Hematopoietic multipotent progenitor cell (in vitro differentiated cells): ENCODE measurements around the gene SHISA6. TPM values are rescaled to one million over a fixed set of nuclear protein-coding genes. Genes with fewer than 3 reads are reported as not detected.

Experiments used
- DNase-seq, 3 donors: peaks; one replicate each; pipeline ENCODE4 v3.0.0-alpha.2; 2011 to 2015; ENCODE audit warnings: low read depth in 2 of 3, low spot score in 2 of 3
- total RNA-seq: library from RNA; depleted of rRNA; stranded (reverse); fragments of >200 nt; gene quantifications from one replicate; pipeline ENCODE4 v1.2.3, GENCODE V29; 2012

SHISA6 gene
- total RNA-seq, 1 donor, result under 0.01 TPM

DNA sequence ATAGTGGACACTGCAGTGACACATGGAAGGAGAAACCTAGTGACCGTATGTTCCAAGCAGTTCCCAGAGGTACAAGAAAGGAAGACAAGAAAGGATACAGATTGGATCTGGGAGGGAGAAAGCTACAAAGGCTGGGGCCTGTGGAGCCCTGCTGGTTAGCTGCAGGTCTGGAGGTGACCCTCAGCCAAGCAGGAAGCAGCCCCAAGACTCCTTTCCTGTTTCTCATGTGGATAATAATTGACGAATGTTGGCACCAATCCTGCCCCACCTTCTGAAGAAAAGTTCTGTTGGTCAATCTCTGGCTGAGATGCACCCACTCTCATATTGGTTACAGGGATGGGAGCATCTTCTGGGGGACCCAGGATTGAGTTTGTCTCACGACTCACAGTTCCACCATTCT is 99.8 kb downstream of the SHISA6 start:
- DNase-seq, result no peak

DNA sequence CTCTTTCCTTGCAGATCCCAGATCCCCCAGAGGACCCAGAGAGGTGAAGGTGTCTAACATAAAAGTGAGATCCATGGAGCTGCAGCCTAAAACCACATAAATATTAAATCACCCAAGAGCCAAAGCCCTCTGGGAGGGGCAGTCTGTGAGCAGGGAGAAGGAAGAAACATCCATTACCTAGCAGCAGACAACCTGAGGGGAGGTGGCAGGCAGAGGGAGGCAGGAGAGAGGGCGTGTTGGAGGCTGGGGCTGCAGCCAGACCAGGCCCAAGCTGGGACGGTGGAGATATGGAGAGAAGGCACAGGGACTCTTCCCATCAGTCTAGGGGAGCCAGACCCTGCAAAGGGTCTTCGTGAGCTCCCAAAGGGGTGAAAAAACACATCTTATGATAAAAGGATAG is 101.1 kb downstream of the SHISA6 start:
- no peak for DNase-seq

DNA sequence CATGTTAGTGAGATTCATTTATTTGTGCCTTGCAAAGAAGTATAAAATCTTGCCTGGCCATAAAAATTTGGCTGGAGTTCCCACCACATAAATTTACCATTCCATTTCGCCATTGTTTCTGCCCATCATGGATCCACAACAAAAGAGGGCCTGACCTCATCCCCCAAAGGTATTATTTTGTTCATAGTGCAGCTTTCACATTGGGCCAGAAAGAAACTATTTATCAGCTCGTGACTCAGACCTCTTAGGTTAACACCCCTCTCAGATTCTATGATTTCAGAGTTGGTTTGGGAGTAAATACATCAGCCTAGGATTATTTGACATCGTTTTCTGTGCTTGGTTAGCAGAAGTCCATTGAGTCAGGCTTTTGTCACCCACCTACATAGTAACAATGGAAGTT is 108.1 kb downstream of the SHISA6 start:
- no peak for DNase-seq

DNA sequence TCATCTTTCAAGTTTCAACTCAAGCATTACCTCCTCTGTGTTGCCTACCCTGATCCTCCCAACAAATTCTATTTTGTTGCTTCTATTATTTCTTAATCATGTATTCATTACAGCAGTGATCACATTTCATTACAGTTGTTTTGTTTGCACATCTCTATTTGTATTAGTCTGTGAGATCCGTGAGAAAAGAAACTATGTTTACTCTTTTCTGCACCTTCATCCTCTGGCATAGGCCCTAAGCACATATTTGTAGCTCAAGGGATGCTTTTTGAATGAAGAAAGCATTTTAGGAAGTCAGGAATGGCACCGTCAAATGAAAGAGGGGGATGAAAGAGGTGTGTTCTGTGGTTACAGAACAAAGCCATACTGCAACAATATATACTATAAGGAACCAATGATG is 110.5 kb downstream of the SHISA6 start:
- DNase-seq, result no peak

DNA sequence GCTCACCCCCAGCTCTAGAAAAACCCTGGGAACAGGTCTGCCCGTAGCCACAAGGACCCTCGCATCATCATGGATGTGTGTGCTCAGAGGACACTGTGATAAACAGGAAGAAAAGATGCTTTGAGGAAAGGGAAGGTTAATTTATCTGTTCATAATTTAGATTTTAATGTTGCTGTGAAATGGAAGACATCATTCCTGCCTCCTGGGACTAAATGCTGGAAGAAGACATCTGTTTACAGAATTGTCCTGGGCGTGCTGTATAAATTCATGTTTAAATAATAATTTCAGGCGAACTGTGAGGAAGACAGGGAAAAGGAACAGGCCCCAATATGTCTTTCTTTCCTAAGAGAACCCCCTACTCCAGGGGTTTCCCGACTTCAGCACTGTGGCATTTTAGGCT is 112.6 kb downstream of the SHISA6 start:
- DNase-seq, result no peak

DNA sequence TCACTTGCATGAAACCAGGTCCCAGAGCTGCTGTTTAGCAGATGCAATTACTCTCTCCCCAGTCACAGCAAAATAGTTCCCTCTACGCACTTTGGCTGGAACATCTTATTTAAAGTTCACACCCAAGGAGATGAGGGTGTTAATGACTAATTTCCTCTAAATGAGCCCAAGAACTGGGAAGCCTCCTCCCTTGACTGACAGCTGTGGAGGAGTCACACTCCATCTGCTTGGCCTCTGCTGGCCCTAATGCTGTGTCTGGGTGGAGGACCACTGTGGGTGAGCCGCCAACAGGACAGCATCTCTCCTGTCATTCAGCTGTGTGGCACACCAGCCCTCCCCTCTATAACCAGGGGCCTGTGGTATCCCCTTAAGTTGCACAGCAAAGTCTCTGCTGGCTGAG is 115.4 kb downstream of the SHISA6 start:
- DNase-seq, result no peak

DNA sequence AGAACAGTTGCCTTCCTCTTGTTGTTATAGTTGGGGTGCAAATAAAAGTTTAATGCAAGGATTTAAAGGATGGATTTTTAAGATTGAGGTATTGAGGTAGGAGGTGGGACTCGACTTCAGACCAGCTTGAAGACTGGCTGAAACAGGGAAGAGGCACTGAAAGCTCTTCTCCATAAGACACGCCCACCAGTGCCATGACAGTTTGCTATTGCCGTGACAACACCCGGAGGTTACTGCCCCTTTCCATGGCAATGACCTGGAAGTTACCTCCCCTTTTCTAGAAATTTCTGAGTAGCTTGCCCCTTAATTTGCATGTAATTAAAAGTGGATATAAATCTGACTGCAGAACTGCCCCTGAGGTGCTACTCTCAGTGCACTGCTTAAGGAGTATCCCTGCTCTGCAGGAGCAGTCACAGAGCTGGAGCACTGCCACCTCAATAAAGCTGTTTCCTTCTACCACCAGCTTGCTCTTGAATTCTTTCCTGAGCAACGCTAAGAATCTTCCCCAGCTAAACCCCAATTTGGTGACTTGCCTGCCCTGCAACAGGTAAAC is 122.6 kb downstream of the SHISA6 start:
- DNase-seq, result no peak

DNA sequence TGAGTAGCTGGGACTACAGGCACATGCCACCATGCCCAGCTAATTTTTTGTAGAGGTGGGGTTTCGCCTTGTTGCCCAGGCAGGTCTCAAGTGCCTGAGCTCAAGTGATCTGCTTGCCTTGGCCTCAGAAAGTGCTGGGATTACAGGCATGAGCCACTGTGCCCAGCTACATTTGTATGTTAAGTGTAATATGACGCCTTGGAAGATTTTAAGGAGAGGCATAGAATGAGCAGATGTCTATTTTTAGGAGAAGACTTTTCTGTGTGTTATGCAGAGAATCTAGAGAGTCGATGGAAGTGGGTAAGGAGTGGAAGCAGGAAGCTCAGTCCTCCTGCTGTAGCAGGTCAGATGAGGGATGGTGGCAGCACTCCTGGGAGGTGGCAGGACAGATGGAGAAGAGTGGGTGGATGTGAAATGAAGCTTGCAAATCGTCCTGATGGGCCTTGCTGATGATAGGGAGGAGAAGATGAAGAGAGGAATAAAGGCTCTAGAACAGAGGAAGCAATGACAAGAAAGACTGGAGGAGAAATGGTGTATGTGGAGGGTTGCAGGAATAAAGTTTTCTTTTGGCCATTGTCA is 125.3 kb downstream of the SHISA6 start:
- DNase-seq, result no peak

DNA sequence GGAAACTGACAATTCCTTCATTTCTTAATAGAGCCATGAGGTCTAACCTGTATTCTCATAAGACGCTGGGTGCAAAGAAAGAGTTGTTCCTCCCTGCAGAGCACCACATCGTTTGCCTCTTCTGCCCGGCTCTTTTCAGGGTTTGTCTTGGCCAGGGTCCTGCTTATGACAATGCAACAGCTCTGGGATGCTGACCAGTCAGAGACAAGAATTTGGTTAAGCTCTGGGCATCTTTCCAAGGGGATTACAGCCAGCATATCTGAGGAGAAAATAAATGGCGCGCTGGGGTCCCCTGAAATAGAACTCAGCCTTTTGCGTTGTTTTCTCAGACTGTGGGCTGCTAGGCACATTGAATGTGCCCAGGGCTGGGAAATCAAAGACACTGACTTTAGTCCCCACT is 128.6 kb downstream of the SHISA6 start:
- DNase-seq, result no peak

DNA sequence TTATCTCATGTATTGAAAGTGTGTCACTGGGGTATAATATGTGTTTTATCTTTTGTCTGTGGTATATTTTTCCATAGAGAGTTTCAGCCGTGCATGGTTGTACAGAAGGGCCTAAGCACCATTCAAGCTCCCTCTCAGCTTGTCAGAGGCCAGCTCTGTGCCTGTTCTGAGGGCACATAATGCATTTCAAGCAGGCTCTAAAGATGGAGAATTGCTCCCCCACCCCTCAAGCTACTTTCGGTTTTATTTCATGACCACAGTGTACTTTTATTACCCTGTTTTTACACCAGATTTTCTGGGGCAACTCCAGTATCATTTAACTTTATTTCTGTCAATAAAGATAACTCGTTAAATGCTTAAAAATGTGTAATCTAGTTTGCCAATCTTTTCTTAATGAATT is 131.7 kb downstream of the SHISA6 start:
- no peak for DNase-seq

DNA sequence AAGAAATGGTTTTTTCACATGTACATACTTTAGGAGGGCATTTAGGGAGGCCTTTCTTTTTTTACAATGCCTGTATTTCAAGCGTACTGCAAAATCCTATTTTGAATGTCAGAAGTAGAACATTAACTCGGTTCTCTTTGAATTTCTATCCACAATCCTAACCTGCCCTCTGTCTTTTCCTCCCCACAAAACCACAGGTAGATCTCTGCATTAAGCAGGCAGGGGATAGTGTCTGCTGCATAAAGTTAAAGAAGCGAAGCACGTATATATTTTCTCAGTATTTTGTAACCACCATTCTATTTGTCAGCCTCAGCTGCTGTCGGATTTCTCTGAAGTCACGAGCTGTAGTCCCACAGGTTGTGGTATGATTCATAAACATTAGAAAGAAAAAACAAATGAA is 137.5 kb downstream of the SHISA6 start:
- DNase-seq, result no peak

DNA sequence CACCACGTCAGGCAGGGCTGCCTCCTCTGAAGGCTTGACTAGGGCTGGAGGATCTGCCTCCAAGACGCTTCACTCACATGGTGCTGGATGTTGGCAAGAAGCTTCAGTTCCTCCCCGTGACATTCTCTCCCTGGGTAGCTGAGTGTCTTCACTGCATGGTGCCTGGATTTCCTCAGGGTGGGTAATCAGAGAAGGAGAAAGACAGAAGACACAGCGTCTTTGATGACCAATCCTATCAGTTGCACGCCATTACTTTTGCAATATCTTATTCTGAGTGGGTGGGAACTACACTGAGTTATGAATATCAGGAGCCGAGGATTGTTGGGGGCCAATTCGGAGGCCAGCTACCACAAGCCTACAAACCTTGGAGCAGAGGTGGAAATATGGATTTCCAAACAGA is 139.7 kb downstream of the SHISA6 start:
- DNase-seq, result no peak

DNA sequence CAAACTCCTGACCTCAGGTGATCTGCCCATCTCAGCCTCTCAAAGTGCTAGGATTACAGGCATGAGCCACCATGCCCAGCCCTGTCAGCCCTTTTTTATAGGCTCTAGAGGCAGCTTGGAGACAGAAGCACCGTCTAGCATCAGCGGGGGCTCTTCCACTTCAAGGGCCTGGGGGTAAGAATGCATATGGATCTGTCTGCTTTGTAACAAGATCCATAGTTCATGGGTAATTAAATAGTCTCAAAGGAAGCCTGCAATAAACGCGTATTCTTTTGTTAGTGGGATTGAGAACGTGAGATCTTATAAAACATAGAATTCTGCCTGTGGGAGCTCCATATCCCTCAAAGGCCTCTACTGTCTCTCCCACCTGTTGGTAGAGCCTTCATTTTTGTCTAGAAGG is 142.1 kb downstream of the SHISA6 start:
- no peak for DNase-seq

DNA sequence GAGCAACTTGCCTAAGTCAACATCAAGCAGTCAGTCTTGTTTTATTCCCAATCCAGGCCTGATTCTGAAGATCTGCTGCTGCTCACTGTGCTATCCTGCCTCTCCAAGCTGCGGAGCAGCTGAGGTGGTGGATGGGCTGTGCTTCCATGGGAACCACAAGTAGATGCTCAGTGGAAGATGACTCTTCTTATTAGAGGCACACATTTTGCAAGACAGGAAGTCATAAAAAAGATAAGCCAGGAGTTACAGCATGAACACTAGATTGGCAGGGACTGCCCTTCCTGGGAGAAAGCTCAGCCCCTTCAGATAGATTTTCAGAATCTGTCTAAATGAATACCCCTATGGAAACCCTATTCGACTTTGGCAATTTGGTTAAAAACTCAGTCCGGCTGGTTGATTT is 143.1 kb downstream of the SHISA6 start:
- no peak for DNase-seq

DNA sequence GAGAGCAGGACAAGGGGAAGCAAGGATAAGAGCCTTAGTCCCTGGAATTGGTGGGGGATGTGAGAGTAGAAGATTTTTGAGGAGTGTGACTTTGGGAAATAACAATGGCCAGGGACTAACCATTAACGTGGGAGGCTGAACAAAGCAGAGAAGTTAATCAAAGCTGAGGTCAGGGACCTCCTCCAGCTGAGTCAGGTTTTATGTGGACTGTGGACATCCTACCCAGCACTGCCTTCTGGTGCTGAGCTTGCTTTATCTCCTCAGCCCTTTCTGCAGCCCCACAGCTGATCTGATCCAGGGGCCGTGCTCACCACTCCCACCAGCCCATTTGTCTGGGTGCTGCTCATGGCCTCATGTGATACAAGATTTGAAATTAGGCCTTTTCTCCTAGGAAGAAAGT is 146.6 kb downstream of the SHISA6 start:
- DNase-seq, result no peak

DNA sequence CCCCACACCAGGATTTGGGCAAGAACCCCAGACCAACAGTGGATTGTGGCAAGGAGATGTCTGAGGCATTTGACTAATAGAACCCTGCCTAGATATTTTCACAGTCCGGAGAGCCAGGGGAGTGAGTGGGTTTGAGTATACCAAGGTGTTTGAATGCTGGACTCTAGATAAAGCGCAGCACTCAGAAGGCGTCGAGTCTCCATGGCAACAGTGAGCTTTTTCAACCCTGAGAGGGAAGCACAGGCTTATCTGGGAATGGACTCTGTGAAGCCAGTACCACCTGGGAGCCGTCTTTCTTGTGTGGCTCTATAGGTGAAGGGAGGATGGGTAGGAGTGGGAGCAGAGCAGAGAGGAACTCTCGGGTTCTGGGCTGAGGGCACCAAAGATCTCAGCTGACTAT is 147.0 kb downstream of the SHISA6 start:
- no peak for DNase-seq

DNA sequence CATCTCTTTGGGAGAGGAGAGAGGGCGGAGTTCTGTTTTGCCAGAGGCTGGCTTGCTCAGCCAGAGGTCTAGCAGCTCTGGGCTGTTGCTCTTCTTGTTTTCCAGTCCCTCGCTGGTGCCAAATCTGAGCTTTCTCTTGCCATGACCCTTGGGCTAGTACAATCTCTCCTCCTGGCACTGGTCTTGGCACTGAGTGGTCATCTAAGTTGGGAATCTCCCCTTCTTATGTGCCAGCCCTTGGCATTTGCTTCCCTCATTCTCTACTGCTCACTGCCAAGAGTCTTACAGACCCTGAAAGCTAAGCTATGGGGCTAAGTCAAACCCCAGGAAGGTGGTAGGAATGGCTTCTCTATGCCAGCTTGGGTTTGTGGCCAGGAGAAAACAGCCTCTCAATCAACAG is 148.6 kb downstream of the SHISA6 start:
- DNase-seq, result no peak

DNA sequence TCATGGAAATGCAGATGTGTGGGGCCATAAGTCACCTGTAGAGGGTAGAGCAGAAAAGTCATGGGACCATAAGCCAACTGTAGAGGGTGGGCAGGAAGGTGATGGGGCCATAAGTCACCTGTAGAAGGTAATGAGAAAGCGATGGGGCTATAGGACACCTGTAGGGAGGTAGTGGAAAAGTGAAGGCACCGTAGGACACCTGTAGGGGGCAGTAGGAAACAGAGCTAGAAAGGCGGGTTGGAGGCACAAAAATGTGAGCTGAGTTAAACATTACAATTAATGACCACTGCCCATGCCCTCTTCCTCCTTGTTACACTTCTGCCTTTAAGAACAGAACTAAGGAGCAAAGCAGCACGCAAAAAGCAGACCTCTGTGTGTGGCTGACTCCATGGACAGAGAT is 150.1 kb downstream of the SHISA6 start:
- no peak for DNase-seq

DNA sequence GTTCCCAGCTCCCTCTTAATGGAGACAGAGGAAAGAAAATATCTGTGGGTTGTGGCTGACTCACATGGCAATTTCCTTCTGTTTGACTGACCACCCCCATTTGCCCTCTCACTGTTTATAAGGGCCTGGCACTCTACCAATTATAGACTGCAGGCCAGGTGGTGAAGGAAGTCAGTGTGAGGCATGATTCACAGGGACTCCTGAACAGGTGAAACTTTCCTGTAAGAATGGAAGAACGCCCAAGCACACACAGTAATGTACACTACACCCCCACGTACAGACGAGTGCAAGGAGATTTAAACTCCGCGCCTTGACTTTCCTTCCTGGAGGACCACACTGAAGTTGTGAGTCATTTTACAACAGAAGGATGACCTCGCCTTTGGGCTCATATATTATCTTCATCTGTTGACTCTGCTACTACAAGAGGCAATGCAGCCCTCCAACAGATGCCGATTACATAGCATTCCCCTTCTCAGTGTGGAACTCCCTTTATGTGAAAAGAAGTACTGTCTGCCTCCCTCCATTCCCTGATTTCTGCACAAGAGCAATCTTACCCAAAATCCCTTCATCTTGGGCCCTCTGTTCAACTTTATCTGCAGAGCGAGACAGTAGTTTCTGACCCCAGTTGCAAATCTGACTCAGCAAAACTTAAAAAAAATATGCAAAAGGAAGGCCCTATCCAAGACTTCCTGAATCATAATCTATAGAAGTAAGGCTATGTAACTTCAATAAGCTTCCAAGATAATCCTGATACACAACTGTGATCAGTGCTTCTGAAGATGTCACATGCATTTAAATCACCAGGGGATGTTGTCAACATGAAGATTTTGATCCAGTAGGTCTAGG is 163.6 kb downstream of the SHISA6 start:
- no peak for DNase-seq

DNA sequence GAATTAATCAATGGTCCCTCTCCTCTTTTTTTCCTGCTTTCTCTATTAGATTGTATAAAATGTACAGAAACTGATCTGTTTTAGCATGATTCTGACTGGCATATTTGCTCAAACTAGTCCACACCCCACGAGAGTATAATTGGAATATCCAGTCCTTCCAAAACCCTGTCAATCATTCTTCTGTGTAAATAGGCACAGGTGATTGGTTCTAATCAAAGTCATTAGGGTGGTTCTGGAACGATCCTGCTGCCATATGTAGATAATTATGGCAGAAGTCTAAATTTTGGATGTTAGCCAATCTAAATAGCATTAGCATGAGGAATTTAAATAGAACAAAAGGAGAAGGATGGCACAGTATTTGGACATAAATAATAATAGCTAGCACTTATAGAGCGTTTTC is 165.7 kb downstream of the SHISA6 start:
- no peak for DNase-seq

DNA sequence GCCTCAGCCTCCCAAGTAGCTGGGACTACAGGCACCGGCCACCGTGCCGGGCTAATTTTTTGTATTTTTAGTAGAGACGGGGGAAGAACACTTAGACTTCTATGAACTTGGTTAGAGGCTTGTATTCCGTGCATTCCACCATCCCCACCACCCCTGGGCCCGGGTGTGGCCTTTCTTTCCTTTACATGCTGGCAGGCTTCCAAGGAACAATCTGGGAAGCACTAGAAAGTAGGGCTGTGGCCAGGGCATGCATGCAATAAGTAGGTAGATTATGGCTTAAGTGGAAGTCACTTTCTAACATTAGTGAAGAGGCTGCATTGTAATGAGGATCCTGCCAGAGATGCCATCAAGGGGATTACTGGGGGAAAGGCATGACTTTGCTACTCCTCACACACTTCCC is 171.6 kb downstream of the SHISA6 start:
- DNase-seq, result no peak

DNA sequence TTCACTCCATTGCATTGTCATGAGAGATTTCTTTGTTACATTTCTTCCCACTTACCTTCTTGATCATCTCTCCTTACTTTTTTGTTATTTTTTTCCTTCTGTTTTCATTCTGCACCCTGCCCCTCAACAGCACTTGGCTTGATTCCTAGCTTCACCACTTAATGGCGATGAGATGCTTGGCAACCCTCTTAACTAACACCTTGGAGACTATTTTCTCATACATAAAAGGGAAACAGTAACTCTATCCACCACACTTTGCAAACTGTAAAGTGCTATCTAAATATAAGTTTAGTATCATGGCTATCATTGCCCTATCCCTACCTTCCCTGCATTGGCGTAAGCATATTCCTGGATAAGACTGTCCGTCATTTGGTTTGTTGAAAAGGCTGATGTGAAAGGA is 177.3 kb downstream of the SHISA6 start:
- DNase-seq, result no peak
